Measurements from ENCODE around the gene ZNF827.

- no peak for TF ChIP-seq POLR2AphosphoS5 (IDR thresholded peaks at IDR 0.05; ENCODE audit: low read depth, low read length)
- TF ChIP-seq EP300 (IDR thresholded peaks at IDR 0.05; ENCODE audit: borderline replicate concordance in 1 of 2, low read depth in 2 of 2, low read length in 2 of 2): no peak
- TF ChIP-seq CTCF (IDR thresholded peaks at IDR 0.05; ENCODE audit: control extremely low read depth in 1 of 3, insufficient read depth in 1 of 3, low read depth in 1 of 3, low read length in 3 of 3): no peak
- TF ChIP-seq BRCA1 (IDR thresholded peaks at IDR 0.05; ENCODE audit: low read depth, low read length): no peak
- no peak for TF ChIP-seq SIRT6 (IDR thresholded peaks at IDR 0.05; ENCODE audit: low read length)
- no peak for TF ChIP-seq CBX5 (IDR thresholded peaks at IDR 0.05; ENCODE audit: low read depth, low read length)
- no peak for TF ChIP-seq EZH2 (IDR thresholded peaks at IDR 0.05; ENCODE audit: low read depth, low read length, severe bottlenecking)
- no peak for TF ChIP-seq POLR2A (IDR thresholded peaks at IDR 0.05; ENCODE audit: control extremely low read depth in 1 of 2, low read depth in 2 of 2, low read length in 2 of 2)
Measured at GRCh38 chr4:145930592-145930991, 8.0 kb downstream of the ZNF827 start.

Data from H1 (cell line).